Femur (tissue), 1 donor: ENCODE data around the gene STK33.
A peak's percentile ranks its signal among the peaks of the same experiment; 100 is the strongest.

Source experiments
- DNase-seq: peaks from one replicate; pipeline ENCODE4 v3.0.0-alpha.2; 2017

Gene STK33

DNA sequence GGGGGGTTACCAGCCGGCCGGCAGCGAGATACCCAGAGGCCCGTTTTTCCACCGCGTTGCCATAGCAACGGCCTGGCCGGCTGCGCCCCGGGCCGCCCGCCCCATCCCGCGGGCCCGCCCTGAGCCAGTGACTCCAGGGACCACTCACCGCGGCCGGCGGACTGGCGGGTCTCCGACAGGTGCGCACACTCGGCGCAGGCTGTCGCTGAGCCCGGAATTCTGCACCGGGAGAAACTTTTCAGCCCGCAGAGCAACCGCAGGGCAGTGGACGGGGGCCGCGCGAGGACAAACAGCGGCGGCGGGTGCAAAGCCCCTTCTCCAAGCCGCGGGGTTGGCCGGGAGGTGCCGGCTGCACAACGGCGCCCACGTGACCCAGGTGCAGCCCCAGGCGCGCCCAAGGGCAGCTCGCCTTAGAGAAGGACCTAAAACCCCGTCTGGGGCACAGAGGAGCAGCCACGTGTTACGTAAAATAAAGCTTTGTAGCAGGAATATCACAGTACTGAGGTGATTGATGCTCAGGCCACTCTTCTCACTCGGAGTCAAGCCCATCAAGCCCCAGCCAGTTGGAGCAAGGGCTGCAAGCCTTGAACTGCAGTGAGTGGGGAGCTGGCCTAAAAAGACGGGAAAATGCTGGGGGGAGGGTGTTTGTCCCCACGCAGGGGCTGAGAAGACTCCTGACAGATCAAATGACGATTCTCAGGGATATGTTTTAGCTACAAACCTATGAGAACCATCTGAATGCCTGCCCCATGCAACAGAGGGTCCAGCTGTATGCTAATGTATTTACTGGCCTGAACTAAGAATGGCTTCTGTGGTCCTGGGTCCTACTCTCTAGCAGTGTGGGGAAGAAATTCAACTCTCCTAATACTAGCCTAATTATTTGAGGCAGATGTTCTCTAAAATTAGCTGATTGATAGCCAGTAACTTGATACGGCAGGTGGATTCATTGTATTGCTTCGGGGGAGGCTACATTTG, at the start of gene STK33:
Gene STK33, minus strand, starts transcription at position 294 of the 975 bp plus-strand sequence. CDS start 119,323 bp downstream, outside the sequence.
- DNase-seq: peak; percentile 56

DNA sequence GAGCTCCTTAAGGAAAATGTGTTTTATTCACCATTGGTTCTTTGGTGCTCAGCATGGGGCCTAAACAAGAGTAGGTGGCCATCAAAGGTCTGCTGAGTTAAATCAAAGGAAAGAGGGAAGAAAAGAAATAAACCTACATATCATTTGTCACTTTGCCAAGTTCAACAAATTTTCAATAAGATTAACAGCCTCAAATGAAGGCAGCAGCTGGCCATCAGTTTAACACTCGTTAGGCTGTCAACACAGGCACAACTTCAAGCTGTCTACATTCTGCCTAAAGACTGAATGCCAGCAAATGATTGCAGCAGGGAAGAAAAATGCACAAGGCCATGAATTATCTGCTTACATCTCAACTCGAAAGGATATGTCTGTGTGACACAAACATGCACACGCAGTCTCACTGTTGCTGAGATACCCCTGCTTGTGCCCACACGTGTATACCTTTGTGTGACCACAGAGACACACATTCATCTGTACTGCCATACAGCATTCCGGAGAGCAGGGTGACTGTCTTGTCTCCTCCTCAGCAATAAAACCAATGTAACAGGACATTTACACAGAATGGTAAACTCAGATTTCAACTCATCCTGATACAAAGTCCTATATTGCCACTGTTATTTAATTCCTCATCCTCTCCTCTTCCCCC, 48.3 kb upstream of the STK33 start:
- no peak for DNase-seq

GRCh38 chr11:8641332-8641731, 47.3 kb upstream of the STK33 start:
- no peak for DNase-seq

DNA sequence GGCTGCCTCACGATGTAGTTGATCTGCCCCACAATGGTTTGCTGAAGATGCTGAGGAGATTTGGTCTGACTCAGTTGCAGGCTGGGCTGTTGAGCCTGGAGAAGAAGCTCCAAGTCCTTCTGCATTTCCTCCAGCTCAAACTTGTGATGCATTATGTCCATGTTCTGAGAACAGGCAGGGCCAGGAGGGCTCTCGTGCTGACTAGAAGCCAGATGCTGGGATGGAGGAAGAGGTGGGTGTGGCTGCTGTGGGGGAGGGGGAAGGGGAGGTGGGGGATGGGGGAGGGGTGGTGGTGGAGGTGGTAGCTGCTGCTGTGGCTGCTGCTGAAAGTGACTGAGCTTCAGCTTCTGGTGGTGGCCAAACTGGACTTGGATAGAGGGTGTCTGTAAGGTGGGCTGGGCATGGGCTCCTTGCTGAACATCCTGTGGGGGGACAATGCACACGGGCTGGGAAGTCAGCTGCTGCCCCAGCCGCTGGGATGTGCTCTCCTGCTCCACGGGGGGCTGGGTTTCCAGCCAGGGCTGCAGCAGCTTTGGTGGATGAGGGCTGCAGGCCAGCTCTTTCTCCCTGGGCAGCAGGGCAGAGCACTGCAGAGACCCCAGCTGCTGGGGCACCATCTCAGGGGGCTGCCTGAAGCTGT, 46.4 kb upstream of the STK33 start:
- no peak for DNase-seq

DNA sequence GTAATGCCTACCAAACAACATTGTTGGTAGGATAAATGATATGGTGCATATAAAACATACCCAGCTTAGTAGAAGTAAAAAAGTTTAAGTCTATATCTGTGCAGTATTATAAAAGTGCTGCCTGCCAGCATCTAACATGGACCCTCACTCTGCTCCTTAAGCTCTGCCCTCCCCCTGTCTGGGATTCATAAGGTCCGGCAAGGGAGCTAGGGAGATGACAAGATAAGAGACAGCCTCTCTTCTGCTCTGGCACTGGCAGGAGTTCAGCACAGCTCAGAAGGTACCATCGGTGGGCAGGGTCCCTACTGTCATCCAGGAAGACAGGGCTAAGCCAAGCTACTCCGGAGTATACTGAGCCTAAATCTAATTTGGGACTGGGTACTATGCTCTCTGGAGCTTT, 45.6 kb upstream of the STK33 start:
- DNase-seq: no peak

- DNase-seq: no peak
These were observed 44.3 kb upstream of the STK33 start for GRCh38 chr11:8638300-8638699.

DNA sequence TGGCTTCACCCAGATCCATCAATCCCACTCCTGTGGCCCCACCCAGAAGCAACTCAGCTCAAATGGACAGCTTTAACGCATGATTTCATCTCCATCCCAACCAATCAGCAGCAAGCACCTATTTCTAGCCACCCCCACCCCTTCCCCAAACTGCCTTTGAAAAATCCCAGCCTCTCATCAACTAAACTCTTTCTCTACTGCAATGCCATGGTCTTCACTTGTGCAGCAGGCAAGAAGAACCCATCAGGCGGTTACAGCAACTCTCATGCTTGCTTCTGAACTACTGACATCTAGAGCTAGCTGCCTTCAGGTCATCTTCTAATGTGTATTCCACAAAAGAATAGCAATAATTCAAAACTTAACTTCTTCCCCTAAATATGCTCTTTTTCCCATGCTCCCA, 42.1 kb upstream of the STK33 start:
- DNase-seq: no peak

GRCh38 chr11:8634498-8634897, 40.5 kb upstream of the STK33 start:
- DNase-seq: no peak

- no peak for DNase-seq
These were observed 37.5 kb upstream of the STK33 start for GRCh38 chr11:8631395-8632118.

- no peak for DNase-seq
These were observed 30.7 kb upstream of the STK33 start for GRCh38 chr11:8624698-8625097.

DNA sequence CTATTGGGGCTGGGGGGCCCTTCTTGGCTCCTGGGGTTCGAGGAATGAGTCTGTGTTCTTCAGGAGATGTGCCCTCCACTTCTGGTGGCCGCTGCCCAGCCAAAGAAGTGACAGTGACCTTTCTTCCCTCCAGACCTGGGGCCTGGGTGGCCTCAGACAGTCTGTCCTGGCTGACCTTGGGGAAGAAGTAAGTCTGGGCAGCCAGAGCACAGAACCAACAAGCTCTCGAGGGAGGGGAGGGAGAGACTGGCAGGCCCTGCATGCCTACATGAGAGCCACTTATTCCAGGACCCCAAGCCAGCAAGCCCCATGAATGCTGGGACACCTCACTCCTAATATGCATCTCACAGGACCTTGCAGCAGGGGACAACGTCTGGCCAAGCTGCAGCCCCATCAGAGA, 27.1 kb upstream of the STK33 start:
- DNase-seq: no peak

- no peak for DNase-seq
These were observed 23.0 kb upstream of the STK33 start for GRCh38 chr11:8617063-8617462.

- no peak for DNase-seq
These were observed 21.4 kb upstream of the STK33 start for GRCh38 chr11:8615291-8616032.

DNA sequence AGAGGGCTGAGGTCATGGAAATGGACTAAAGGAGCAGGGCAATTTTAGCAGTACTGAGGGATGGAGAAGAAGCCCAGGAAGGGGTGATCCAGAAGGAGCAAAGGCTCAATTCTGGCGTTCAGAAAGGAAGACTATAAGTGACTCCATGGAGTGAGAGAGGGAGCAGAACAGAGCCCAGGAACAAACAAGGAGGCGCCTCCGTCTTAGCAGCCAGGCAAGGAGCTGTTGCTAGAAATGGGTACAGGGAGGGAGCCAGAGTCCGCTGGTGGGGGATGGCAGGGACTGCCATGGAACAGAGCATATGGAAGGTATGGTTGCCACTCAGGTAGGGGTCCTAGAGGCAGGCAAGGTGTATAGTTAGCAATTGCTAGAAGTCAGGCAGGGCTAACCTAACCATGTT, 20.5 kb upstream of the STK33 start:
- no peak for DNase-seq

- no peak for DNase-seq
These were observed 19.0 kb upstream of the STK33 start for GRCh38 chr11:8613036-8613435.

- no peak for DNase-seq
These were observed 18.5 kb upstream of the STK33 start for GRCh38 chr11:8612522-8612921.

DNA sequence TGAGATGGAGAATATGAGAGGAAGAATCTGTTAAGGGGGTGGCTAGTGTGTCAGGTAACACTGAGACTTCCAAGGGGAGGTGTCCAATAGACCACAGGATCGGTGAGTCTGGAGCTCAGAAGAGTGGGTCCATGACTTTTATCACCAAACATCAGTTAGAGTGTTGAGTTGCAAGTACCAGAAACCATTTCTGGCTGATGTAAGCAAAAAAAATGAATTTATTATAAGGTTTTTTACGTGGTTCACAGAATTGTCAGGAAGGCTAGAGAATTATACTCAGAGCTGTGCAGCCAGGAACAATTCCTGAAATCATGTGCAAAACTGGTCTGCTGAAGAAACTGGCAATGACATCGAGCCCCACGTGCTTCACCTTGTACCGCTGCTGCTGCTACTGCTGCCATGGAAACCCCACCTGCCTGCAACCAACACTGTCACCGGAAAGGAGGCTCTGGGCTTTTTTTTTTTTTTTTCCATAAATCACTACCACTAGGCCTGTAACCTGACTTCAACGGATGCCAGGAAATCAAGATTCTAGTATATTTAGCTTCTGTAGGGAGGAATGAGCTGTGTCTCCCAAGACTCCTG, 16.6 kb upstream of the STK33 start:
- DNase-seq: no peak

GRCh38 chr11:8608652-8609051, 14.6 kb upstream of the STK33 start:
- no peak for DNase-seq

DNA sequence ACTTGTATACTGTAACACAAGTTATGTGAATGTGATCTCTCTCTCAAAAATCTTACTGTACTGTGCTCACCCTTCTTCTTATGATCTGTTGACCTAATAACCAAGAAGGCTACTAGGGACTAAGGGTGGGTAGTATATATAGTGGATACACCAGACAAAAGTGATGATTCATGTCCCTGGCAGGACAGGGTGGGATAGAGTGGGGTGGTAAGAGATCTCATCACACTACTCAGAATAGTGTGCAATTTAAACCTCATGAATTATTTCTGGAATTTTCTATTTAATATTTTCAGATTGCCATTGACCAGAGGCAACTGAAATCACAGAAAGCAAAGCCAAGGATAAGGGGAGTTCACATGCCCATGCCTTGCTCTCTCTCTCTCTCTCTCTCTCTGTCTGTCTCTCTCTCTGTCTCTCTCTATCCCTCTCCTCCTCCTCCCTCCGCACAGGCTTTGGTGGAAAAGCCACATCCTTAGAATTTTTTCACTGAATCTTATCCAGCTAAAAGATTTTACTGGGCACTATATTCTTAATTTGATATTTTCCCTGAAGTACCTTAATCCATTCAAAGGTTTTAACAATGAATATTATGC, 12.0 kb upstream of the STK33 start:
- no peak for DNase-seq

GRCh38 chr11:8604078-8604723, 10.2 kb upstream of the STK33 start:
- no peak for DNase-seq

GRCh38 chr11:8603696-8604077, 9.7 kb upstream of the STK33 start:
- DNase-seq: no peak
